ENCODE results near the gene DOCK9. TPM values are rescaled to one million over a fixed set of nuclear protein-coding genes. Genes with fewer than 3 reads are reported as not detected.

The DOCK9 gene
- total RNA-seq, 6 experiments from 2014 or later, result 21.8 to 30.5 (median 25.5) TPM

DNA sequence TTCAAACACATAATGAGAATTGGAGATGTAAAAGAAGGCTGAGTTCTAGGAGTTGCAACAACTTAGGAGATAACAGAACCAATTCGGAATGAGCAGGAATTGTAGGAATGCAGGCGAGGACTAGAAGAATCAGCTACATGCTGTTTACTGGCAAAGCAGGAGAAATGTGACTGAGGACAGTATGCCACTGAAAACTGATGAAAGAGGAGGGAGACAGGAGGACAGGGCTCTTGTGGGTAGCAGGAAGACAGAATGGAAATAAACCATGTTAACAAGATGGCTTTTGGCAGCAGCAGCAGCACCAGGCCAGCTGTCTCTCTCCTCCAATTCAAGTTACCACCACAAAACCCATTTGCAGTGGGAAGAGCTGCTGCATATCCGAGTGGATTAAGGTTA, 134.4 kb downstream of the DOCK9 start:
- Mint-ChIP-seq H3K27me3 (ENCODE audit: insufficient read depth) (no peaks in the 10 kb centered on the region), H3K27ac (no peak overlapping the region), H3K4me1 (ENCODE audit: low read depth) (peaks cover 26% of the 10 kb centered on the region), H3K36me3 (ENCODE audit: low read depth) (no peaks in the 10 kb centered on the region), H3K9me3 (no peaks in the 10 kb centered on the region), H3K4me3 (no peak overlapping the region)
- DNase-seq, result no peak
- TF ChIP-seq, protein P1, sequence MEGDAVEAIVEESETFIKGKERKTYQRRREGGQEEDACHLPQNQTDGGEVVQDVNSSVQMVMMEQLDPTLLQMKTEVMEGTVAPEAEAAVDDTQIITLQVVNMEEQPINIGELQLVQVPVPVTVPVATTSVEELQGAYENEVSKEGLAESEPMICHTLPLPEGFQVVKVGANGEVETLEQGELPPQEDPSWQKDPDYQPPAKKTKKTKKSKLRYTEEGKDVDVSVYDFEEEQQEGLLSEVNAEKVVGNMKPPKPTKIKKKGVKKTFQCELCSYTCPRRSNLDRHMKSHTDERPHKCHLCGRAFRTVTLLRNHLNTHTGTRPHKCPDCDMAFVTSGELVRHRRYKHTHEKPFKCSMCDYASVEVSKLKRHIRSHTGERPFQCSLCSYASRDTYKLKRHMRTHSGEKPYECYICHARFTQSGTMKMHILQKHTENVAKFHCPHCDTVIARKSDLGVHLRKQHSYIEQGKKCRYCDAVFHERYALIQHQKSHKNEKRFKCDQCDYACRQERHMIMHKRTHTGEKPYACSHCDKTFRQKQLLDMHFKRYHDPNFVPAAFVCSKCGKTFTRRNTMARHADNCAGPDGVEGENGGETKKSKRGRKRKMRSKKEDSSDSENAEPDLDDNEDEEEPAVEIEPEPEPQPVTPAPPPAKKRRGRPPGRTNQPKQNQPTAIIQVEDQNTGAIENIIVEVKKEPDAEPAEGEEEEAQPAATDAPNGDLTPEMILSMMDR (IDR thresholded peaks at IDR 0.05), result no peak

DNA sequence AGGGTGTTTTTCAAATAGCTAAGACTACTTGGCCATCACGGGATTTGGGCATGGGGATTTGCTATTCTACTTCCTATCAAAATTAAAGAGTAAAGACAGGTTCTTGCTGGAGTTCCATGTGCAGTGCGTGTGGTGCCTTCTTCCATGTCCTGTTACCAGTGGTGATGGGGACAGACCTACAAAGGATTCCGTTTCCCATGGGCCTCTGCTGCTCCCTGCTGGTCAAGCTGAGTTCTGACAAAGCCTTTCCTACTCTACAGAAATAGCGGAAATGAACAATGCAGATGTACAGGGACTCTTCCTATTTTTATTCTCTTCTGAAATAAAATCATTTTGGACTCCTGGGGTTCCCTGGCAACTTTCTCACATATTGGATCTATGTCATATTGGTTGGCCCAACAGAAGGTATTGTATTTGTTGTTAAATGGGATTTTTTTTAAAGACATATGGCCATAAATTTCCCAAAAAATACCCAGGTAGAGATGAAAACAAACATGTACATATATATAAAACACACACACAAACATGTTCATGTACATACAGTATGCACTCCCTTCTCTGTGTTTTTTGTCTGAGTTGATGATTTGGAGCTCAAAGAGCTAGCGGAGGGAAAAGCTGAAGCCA, 134.9 kb downstream of the DOCK9 start:
- Mint-ChIP-seq H3K9me3 (no peaks in the 10 kb centered on the region), H3K27ac (peak overlapping the region; percentile 22; the same call in 1 of the 2 replicates), H3K4me1 (ENCODE audit: low read depth) (peaks cover 29% of the 10 kb centered on the region), H3K36me3 (ENCODE audit: low read depth) (no peaks in the 10 kb centered on the region), H3K27me3 (ENCODE audit: insufficient read depth) (no peaks in the 10 kb centered on the region), H3K4me3 (no peak overlapping the region)
- peak; percentile 75 for DNase-seq
- TF ChIP-seq, protein P1 (IDR thresholded peaks at IDR 0.05), result peak; percentile 91

DNA sequence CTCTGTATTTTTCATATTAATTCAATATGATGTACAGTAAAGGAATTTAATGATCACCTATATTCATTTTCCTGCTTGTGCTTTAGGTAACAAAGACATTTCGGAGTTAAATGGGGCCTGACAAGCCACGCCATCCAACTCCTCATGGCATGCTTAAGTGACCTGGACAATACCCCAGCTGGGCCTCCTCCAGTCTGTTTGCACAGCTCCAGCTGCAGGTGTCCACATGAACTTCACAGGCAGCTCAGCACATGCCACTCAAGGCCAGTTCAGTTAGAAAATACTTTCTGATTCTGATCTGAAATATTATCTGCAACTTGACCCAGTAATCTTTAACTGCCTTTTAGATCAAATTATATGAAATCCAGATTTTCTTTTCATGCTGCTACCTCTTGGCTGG, 135.8 kb downstream of the DOCK9 start:
- peaks cover 29% of the 10 kb centered on the region for H3K4me1 Mint-ChIP-seq (ENCODE audit: low read depth)
- H3K4me3 Mint-ChIP-seq, result no peak overlapping the region
- H3K27ac Mint-ChIP-seq, result no peak overlapping the region
- no peaks in the 10 kb centered on the region for H3K9me3 Mint-ChIP-seq
- H3K36me3 Mint-ChIP-seq (ENCODE audit: low read depth), result no peaks in the 10 kb centered on the region
- TF ChIP-seq, protein P1 (IDR thresholded peaks at IDR 0.05), result no peak
- no peaks in the 10 kb centered on the region for H3K27me3 Mint-ChIP-seq (ENCODE audit: insufficient read depth)
- no peak for DNase-seq

DNA sequence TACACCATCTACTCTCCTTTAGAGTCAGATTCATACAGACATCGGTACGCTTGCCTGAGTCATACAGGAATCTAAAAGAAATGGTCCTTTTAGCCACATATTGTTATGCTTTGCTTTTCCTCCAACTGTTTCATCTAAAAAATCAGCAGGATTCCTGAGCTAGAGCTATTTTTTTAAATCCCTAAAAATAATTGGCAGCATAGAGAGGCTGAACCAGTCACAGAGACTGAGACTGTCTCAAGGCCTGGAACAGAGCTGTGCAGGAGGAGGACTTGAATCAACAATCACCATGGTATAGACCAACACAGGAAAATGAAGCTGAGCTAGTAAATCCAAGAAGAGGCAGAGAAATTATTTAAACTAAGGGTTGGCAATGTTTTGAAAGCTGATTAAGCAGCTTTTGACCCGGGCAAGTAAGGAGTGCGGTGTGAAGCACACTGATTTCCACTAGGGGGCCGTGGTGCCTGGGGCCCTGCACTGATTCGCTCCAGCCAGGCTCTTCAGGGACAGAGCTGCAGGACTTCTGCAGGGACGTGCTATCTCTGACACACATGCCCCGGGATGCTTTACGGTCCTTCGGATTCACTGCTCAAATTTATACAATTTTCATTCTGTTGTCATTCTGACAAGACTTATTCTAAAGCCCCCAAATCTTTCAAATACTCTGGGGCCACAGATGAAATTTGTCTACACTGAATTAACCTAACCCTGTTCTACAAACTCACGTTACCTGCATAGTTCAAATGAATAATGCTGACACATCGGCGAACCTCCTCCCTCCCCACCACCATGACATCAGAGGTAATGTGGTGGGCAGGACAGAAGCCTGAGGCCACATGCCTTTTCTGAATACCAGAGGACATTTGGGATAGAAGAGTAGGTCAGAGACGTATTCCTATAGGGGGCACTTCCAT, 137.8 kb downstream of the DOCK9 start:
- peak; percentile 32 for DNase-seq
- Mint-ChIP-seq H3K36me3 (ENCODE audit: low read depth) (no peaks in the 10 kb centered on the region), H3K27ac (no peak overlapping the region), H3K27me3 (ENCODE audit: insufficient read depth) (no peaks in the 10 kb centered on the region), H3K9me3 (no peaks in the 10 kb centered on the region), H3K4me1 (ENCODE audit: low read depth) (peaks cover 29% of the 10 kb centered on the region), H3K4me3 (no peak overlapping the region)
- TF ChIP-seq, protein P1 (IDR thresholded peaks at IDR 0.05), result peak; percentile 91

DNA sequence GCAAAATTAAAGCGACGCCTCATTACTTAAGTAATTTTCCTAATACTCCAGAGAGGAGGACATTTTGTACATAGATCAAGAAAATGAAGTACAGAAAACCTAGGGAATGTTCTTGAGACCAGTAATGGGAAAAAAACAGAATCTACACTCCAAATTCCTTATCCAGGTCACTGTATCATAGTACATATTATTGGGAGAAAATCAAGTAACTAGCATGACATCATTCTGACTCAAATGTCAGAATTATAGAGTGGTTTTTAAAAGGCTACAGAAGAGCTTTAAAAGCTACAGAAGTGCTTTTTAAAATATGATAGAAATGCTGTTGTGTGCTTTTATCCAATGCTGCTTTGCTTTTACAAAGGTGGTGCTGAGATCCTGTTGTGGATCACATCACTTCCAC, 139.1 kb downstream of the DOCK9 start:
- no peak for DNase-seq

More for the DNA sequence above, 139.1 kb downstream of the DOCK9 start:
- Mint-ChIP-seq H3K27me3 (ENCODE audit: insufficient read depth) (no peaks in the 10 kb centered on the region), H3K36me3 (ENCODE audit: low read depth) (no peaks in the 10 kb centered on the region), H3K9me3 (no peaks in the 10 kb centered on the region), H3K4me1 (ENCODE audit: low read depth) (peaks cover 29% of the 10 kb centered on the region), H3K27ac (no peak overlapping the region), H3K4me3 (no peak overlapping the region)
- TF ChIP-seq, protein P1 (IDR thresholded peaks at IDR 0.05), result no peak

Measured in HFFc6 (cell line).